Ovary (tissue), 9 donors: ENCODE measurements around the gene PSTPIP1. TPM values are rescaled to one million over a fixed set of nuclear protein-coding genes. Genes with fewer than 3 reads are reported as not detected.

Experiments
- DNase-seq, 5 donors: peaks; one replicate each; pipeline ENCODE4 v3.0.0-alpha.2; 2019 to 2020
- H3K27ac ChIP-seq, 2 donors: fragments of 200-600 bp; one replicate each; pipeline versions ENCODE4 v1.5.1 to v1.8.0; 2019 to 2022
- H3K27me3 ChIP-seq: fragments of 200-600 bp; one replicate; pipeline ENCODE4 v1.8.0; 2022
- H3K36me3 ChIP-seq: fragments of 200-600 bp; sonication (generic); one replicate; pipeline ENCODE4 v1.5.1; 2019
- H3K4me1 ChIP-seq: one replicate; pipeline ENCODE4 v1.8.1; 2013; ENCODE audit warnings: mild to moderate bottlenecking, moderate library complexity; ENCODE audit not compliant: insufficient read depth
- H3K4me3 ChIP-seq: fragments of 200-600 bp; sonication (generic); one replicate; pipeline ENCODE4 v1.5.1; 2017
- H3K9me3 ChIP-seq, 2 donors: fragments of 200-600 bp in 1 of 2; sonication (generic) in 1 of 2; one replicate each; pipeline versions ENCODE4 v1.5.1 to v1.8.1; 2013 to 2019; ENCODE audit warnings: mild to moderate bottlenecking in 1 of 2, moderate library complexity in 1 of 2
- EP300 ChIP-seq: sonication (generic); formaldehyde crosslinking; IDR thresholded peaks from one replicate; pipeline ENCODE4 v1.6.1; 2017; ENCODE audit warnings: antibody characterized with exemption
- POLR2A ChIP-seq: fragments of 450-650 bp; IDR thresholded peaks from one replicate; pipeline ENCODE4 v1.6.1; 2017; ENCODE audit warnings: antibody characterized with exemption, mild to moderate bottlenecking, moderate library complexity
- WGBS, 3 donors: extraction: QIAGEN DNeasy Blood & Tissue Kit in 1 of 3; methylation state at CpG; one replicate each; pipeline versions ENCODE4 v1.1.5 to v1.1.7; 2013 to 2017; 5-methylcytosine and 5-hydroxymethylcytosine counted together
- intact Hi-C, 4 donors: fragments of 100-400 bp; cut with DNase I; formaldehyde crosslinking; loops; one replicate each; pipeline versions ENCODE4 v1.11.0 to v1.15.1; 2022 to 2023
- polyA plus RNA-seq, 2 donors: library from polyadenylated mRNA; stranded (reverse); fragments of 200-250 nt in 1 of 2; fragments of 350-450 nt in 1 of 2; fragmentation: Illumina TruSeq in 1 of 2; extraction: RNeasy Lipid Tissue Mini Kit (QIAGEN cat#74804) in 1 of 2; gene quantifications; one replicate each; pipeline ENCODE4 v1.2.3, GENCODE V29; 2013 to 2014
- total RNA-seq, 7 donors: library from RNA; depleted of rRNA in 2 of 7; stranded (reverse); fragments of >200 nt in 2 of 7; fragmentation: NEBNext Ultra II Directional in 3 of 7; extraction: Animal tissue kit (Norgen Biotek cat#: 25700) in 3 of 7; gene quantifications; one replicate each; pipeline versions ENCODE4 v1.1.0 to v1.2.4, GENCODE V29; 2016 to 2023
- TF ChIP-seq, protein P1 (sequence below), 3 donors: fragments of 450-650 bp in 2 of 3; fragments of 200-600 bp in 1 of 3; IDR thresholded peaks; one replicate each; pipeline versions ENCODE4 v1.5.1 to v1.8.0; 2016 to 2022; ENCODE audit warnings: antibody characterized with exemption in 3 of 3, mild to moderate bottlenecking in 1 of 3
- donor health status: DM: no; HTN: no; CAD: no; lungs with moderate emphysema.
- donor health status: DM: no; HTN: no; CAD: no.
- donor health status: Bipolar disorder and iron deficiency.
- donor health status: DM: yes; HTN: yes; CAD: no.
- donor health status: DM: no; HTN: no; CAD: no.
- donor health status: DM: yes; HTN: yes; CAD: no.

Gene PSTPIP1
- total and polyA plus RNA-seq, 9 donors = 1.4 to 10.9 (median 2.5) TPM

DNA sequence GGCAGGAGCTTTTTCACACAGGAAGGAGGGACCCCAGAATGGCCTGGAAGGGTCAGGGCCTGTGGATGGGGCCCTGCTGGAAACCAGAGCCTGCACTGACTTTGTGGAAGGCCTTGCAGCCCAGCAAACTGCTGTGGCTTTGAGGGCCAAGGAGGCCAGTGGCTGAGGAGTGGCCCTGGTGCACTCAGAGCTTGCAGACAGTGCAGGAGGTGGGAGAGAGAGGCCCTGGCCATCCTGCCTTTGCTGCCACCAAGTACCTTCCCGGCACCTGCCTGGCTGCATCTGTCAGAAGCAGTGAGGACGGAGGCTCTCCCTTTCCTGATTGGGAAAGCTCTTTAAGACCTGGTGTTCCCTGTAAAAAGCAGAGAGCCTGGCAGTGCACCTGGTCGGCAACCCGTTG is 6.4 kb downstream of the PSTPIP1 start:
- Histone ChIP-seq H3K27me3 (no peaks in the 10 kb centered on the region), H3K4me1 (peaks cover 2% of the 10 kb centered on the region), H3K27ac (no peak overlapping the region), H3K4me3 (no peak overlapping the region), H3K9me3 (no peaks in the 10 kb centered on the region), H3K36me3 (no peaks in the 10 kb centered on the region)
- DNase-seq = no peak
- TF ChIP-seq EP300 = no peak
- WGBS, 3 donors = 84 to 89% (median 87%) methylated on average over 4 of the region's 4 CpGs
- intact Hi-C loops = no loop called here

DNA sequence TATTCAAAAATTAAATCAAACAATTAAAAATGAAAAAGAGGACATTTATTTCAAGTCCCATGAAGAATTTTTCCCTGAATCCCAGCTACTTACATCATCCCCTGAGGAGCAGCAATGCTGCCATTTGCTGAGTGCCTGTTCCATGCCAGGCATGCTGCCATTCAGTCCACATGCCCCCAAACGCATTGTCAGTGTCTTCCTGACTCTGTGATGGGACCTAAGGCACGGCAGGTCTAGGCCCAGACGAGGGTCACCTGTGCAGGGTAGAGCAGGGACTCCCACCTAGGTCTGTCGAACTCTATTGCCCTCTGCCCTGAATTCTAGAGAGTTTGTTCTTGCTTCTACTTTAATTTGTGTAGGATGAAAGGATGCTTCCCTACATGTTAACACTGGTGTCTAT is 7.0 kb downstream of the PSTPIP1 start:
- intact Hi-C loops = no loop called here
- H3K27ac ChIP-seq = no peak overlapping the region
- DNase-seq = no peak
- TF ChIP-seq POLR2A (no peak), EP300 (no peak)
- TF ChIP-seq, protein P1, sequence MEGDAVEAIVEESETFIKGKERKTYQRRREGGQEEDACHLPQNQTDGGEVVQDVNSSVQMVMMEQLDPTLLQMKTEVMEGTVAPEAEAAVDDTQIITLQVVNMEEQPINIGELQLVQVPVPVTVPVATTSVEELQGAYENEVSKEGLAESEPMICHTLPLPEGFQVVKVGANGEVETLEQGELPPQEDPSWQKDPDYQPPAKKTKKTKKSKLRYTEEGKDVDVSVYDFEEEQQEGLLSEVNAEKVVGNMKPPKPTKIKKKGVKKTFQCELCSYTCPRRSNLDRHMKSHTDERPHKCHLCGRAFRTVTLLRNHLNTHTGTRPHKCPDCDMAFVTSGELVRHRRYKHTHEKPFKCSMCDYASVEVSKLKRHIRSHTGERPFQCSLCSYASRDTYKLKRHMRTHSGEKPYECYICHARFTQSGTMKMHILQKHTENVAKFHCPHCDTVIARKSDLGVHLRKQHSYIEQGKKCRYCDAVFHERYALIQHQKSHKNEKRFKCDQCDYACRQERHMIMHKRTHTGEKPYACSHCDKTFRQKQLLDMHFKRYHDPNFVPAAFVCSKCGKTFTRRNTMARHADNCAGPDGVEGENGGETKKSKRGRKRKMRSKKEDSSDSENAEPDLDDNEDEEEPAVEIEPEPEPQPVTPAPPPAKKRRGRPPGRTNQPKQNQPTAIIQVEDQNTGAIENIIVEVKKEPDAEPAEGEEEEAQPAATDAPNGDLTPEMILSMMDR (IDR thresholded peaks at IDR 0.05) = no peak
- no peaks in the 10 kb centered on the region for H3K9me3 ChIP-seq
- H3K36me3 ChIP-seq = no peaks in the 10 kb centered on the region
- WGBS, 3 donors = 59 to 73% (median 68%) methylated on average over 4 of the region's 4 CpGs
- no peak overlapping the region for H3K4me3 ChIP-seq
- no peaks in the 10 kb centered on the region for H3K27me3 ChIP-seq
- H3K4me1 ChIP-seq = no peaks in the 10 kb centered on the region

DNA sequence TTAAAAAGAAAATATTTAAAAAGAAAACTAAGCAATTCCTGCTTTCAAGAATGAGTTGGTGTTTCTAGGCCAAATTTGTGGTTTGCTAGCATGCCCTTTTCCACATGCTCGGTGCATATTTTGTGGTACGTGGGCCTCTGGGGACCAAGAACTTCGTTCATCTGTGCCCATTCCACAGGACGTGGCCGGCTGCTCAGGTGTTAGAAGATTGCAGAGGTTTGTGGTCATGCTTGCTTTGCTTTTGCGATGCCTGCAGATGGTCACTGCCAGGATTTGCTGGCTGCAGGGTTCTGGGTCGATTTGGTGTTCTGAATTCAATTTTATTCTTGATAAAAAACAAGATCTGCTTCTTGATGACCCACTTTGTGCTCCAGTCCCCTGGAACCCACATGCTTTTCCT is 7.5 kb downstream of the PSTPIP1 start:
- Histone ChIP-seq H3K27me3 (no peaks in the 10 kb centered on the region), H3K36me3 (no peaks in the 10 kb centered on the region), H3K4me1 (no peaks in the 10 kb centered on the region), H3K27ac (no peak overlapping the region), H3K4me3 (no peak overlapping the region), H3K9me3 (no peaks in the 10 kb centered on the region)
- intact Hi-C loops = no loop called here
- DNase-seq = no peak
- WGBS, 3 donors = 49 to 58% (median 53%) methylated on average over 7 of the region's 7 CpGs
- no peak for TF ChIP-seq POLR2A
- TF ChIP-seq EP300 = no peak
- TF ChIP-seq, protein P1 (IDR thresholded peaks at IDR 0.05) = no peak

DNA sequence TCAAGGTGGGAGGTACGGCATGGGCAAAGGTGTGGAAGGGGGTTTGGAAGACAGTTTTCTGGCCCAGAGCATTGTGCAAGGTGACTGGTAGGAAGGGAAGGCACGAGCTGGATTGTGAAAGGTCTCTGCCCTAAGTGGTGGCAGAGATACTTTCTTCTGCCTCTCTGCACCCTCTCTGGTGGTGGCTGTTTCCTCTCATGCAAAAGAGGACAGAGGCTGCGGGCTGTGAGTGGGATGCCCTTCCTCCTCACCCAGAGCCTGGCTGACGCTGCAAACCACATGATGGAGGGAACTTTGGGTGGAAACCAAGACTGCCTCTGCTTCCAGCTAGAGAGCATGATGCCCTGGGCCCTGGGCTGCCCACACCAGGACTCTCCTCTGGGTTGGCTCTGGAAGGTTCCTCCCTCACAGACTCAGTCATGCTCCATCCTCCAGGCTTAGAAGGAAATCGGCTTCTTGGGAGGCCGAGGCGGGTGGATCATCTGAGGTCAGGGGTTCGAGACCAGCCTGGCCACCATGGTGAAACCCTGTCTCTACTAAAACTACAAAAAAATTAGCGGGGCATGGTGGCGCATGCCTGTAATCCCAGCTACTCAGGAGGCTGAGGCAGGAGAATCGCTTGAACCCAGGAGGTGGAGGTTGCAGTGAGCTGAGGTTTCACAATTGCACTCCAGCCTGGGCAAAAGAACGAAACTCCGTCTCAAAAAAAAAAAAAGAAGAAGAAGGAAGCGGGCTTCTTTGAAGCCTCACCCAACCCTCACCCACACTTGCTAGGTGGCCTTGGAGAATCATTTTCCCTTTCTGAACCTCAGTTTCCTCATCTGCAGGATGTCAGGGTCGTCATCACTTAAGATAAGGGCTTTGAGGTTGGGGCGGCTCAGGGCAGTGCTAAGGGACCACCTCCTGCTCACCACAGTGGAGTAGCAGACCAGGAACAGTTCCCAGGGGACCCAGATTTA is 8.3 kb downstream of the PSTPIP1 start:
- Histone ChIP-seq H3K9me3 (no peaks in the 10 kb centered on the region), H3K36me3 (no peaks in the 10 kb centered on the region), H3K4me3 (no peak overlapping the region), H3K27ac (no peak overlapping the region), H3K4me1 (no peaks in the 10 kb centered on the region), H3K27me3 (no peaks in the 10 kb centered on the region)
- TF ChIP-seq, protein P1 (IDR thresholded peaks at IDR 0.05) = no peak
- TF ChIP-seq POLR2A (no peak), EP300 (no peak)
- WGBS, 3 donors = 85 to 91% (median 85%) methylated on average over 16 of the region's 16 CpGs
- intact Hi-C loops = no loop called here
- DNase-seq = no peak

DNA sequence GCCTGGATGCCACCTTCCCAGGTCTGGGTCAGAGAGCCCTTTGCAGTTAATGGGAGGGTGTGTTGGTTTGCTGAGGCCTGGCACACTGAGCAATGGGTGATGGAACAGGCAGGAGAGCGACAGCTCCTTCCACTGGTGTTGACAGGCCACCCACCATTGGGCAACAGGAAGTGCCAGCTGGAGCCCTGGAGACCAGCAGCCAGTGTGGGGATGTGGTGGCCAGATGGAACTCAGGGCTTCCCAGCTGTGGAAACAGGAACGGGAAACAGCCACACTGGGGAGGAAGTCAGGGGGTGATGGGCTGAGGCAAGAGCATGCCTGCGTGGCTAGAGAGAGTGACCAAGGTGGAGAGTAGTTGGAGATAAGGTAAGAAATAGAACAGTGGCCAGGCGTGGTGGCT is 9.3 kb downstream of the PSTPIP1 start:
- Histone ChIP-seq H3K9me3 (no peaks in the 10 kb centered on the region), H3K36me3 (no peaks in the 10 kb centered on the region), H3K4me1 (no peaks in the 10 kb centered on the region), H3K27me3 (no peaks in the 10 kb centered on the region), H3K27ac (no peak overlapping the region), H3K4me3 (no peak overlapping the region)
- TF ChIP-seq POLR2A (no peak), EP300 (no peak)
- TF ChIP-seq, protein P1 (IDR thresholded peaks at IDR 0.05) = no peak
- 81 to 82% (median 82%) methylated on average over 4 of the region's 4 CpGs for WGBS, 3 donors
- intact Hi-C loops = no loop called here
- DNase-seq = no peak
